ENCODE results near the gene GPR162. TPM values are rescaled to one million over a fixed set of nuclear protein-coding genes. Genes with fewer than 3 reads are reported as not detected.

The GPR162 gene
- total and polyA plus RNA-seq, 12 donors: 1.1 to 42.6 (median 5.1) TPM

GRCh38 chr12:6819106-6820030 is 2.3 kb upstream of the GPR162 start:
- intact Hi-C loops (cut with DNase I): loop anchor here (5.0 to 10.0 kb wide), 2 partner anchors 75 to 87 kb away; no protein-coding TSS in a partner anchor

GRCh38 chr12:6820166-6820565 is 1.5 kb upstream of the GPR162 start:
- Histone ChIP-seq H3K4me1 (replicated peaks in 1 of 2) (peaks cover 6 to 8% of the 10 kb centered on the region in 2 donors), H3K27me3 (peaks cover 4% of the 10 kb centered on the region), H3K9me3 (replicated peaks in 1 of 3) (no peaks in the 10 kb centered on the region), H3K4me3 (no peak overlapping the region), H3K27ac (peak overlapping the region in 1 of 5 donors; percentile 12), H3K36me3 (replicated peaks in 1 of 2) (no peaks in the 10 kb centered on the region)
- TF ChIP-seq POLR2A (IDR thresholded peaks at IDR 0.05) (no peak), CTCF (IDR thresholded peaks at IDR 0.05) (no peak)
- intact Hi-C loops (cut with DNase I): loop anchor here (5.0 to 10.0 kb wide), 2 partner anchors 75 to 88 kb away; no protein-coding TSS in a partner anchor
- 70 to 82% (median 77%) methylated on average over 3 to 5 of the region's 5 CpGs for WGBS, 4 donors
- DNase-seq: no peak

More at GRCh38 chr12:6819106-6820030, 2.3 kb upstream of the GPR162 start:
- TF ChIP-seq CTCF (IDR thresholded peaks at IDR 0.05): no peak
- TF ChIP-seq POLR2A (IDR thresholded peaks at IDR 0.05): no peak
- Histone ChIP-seq H3K4me3 (no peak overlapping the region), H3K27ac (no peak overlapping the region), H3K4me1 (replicated peaks in 1 of 2) (peaks cover 6 to 8% of the 10 kb centered on the region in 2 donors), H3K36me3 (replicated peaks in 1 of 2) (no peaks in the 10 kb centered on the region), H3K27me3 (peaks cover 8% of the 10 kb centered on the region), H3K9me3 (replicated peaks in 1 of 3) (no peaks in the 10 kb centered on the region)
- WGBS, 4 donors: 81 to 88% (median 87%) methylated on average over 11 to 13 of the region's 13 CpGs
- no peak for DNase-seq

- H3K27me3 ChIP-seq: peaks cover 4% of the 10 kb centered on the region
- TF ChIP-seq CTCF (IDR thresholded peaks at IDR 0.05) (no peak), POLR2A (IDR thresholded peaks at IDR 0.05) (no peak)
- no peaks in the 10 kb centered on the region for H3K9me3 ChIP-seq (replicated peaks in 1 of 3)
- intact Hi-C loops (cut with DNase I): loop anchor here (5.0 to 10.0 kb wide), 2 partner anchors 78 to 90 kb away; no protein-coding TSS in a partner anchor
- no peaks in the 10 kb centered on the region for H3K36me3 ChIP-seq (replicated peaks in 1 of 2)
- WGBS, 4 donors: 54 to 69% (median 61%) methylated on average over 7 of the region's 7 CpGs
- no peak for DNase-seq
- H3K4me1 ChIP-seq (replicated peaks in 1 of 2): peaks cover 6 to 15% of the 10 kb centered on the region in 2 donors
- no peak overlapping the region for H3K4me3 ChIP-seq
- H3K27ac ChIP-seq: peak overlapping the region in 1 of 5 donors; percentile 60
These were observed 960 bp downstream of the GPR162 start for GRCh38 chr12:6822426-6823135.
